ENCODE results near the gene USP53. TPM values are rescaled to one million over a fixed set of nuclear protein-coding genes. Genes with fewer than 3 reads are reported as not detected.

The USP53 gene
- total RNA-seq, 1 experiment from 2014 or later: 20.1 TPM

DNA sequence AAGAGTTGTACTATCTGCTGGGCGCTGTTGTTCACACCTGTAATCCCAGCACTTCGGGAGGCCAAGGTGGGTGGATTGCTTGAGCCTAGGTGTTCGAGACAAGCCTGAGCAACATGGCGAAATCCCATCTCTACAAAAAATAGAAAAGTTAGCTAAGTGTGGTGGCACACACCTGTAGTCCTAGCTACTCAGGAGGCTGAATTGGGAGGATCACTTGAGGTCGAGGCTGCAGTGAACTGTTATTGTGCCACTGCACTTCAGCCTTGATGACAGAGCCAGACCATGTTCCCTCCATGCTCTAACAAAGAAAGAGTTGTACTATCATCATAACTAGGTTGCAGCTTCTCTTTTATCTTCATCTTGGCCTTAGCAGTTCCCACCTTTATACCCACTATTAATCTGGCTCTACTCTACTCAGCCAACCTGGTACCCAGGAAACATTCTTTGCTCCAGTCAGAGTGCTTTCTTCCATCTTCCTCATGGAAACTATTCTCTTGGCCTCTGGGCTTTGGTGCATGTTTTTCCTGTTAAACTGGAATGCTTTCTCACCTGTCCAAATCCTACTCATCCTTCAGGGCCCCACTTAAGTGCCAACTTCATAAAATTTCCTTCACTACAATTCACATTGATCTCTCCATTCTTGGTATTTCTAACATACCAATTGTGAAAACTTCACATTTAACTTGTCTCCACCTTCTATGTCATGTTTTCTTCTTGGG, 91.2 kb downstream of the USP53 start (continued):
- TF ChIP-seq, protein P1, sequence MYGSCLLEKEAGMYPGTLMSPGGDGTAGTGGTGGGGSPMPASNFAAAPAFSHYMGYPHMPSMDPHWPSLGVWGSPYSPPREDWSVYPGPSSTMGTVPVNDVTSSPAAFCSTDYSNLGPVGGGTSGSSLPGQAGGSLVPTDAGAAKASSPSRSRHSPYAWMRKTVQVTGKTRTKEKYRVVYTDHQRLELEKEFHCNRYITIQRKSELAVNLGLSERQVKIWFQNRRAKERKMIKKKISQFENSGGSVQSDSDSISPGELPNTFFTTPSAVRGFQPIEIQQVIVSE (CRISPR knock-in tag; IDR thresholded peaks at IDR 0.05; ENCODE audit: borderline replicate concordance): no peak
- TF ChIP-seq NFATC4 (CRISPR knock-in tag; IDR thresholded peaks at IDR 0.05) (no peak), FOXK1 (CRISPR knock-in tag; IDR thresholded peaks at IDR 0.05) (no peak), FOXP1 (CRISPR knock-in tag; IDR thresholded peaks at IDR 0.05; ENCODE audit: borderline replicate concordance) (no peak), ZNF671 (CRISPR knock-in tag; IDR thresholded peaks at IDR 0.05) (no peak)
- TF ChIP-seq, protein P2, sequence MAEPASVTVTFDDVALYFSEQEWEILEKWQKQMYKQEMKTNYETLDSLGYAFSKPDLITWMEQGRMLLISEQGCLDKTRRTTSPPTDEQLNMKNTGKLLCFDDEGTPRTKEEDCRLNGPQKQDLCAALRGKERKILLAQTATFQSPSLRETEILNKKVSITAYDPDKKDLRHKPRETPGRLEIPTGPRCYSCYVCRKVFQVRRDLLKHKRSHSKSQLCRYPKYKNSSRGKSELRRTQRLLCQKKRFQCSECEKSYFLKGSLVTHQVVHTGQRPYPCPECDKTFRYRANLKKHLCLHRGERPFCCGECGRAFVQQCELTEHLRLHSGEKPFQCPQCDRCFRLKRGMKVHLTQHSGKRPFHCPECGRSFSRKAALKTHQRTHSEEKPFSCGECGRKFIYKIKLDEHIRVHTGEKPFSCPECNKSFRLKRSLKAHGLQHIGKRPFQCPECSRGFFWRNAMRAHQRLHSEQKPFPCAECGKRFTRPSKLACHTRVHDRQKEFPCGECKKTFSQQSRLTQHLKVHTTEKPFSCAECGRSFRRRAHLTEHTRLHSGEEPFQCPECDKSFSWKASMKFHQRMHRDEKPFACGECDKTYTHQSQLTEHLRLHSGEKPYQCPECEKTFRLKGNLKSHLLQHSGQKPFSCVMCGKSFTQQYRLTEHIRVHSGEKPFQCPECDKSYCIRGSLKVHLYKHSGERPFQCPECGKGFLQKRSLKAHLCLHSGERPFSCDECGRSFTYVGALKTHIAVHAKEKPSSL (CRISPR knock-in tag; conservative IDR thresholded peaks at IDR 0.05): no peak
- TF ChIP-seq, protein P3, sequence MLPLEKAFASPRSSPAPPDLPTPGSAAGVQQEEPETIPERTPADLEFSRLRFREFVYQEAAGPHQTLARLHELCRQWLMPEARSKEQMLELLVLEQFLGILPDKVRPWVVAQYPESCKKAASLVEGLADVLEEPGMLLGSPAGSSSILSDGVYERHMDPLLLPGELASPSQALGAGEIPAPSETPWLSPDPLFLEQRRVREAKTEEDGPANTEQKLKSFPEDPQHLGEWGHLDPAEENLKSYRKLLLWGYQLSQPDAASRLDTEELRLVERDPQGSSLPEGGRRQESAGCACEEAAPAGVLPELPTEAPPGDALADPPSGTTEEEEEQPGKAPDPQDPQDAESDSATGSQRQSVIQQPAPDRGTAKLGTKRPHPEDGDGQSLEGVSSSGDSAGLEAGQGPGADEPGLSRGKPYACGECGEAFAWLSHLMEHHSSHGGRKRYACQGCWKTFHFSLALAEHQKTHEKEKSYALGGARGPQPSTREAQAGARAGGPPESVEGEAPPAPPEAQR (CRISPR knock-in tag; IDR thresholded peaks at IDR 0.05): no peak
- TF ChIP-seq, protein P4, sequence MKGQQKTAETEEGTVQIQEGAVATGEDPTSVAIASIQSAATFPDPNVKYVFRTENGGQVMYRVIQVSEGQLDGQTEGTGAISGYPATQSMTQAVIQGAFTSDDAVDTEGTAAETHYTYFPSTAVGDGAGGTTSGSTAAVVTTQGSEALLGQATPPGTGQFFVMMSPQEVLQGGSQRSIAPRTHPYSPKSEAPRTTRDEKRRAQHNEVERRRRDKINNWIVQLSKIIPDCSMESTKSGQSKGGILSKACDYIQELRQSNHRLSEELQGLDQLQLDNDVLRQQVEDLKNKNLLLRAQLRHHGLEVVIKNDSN (CRISPR knock-in tag; IDR thresholded peaks at IDR 0.05): no peak

DNA sequence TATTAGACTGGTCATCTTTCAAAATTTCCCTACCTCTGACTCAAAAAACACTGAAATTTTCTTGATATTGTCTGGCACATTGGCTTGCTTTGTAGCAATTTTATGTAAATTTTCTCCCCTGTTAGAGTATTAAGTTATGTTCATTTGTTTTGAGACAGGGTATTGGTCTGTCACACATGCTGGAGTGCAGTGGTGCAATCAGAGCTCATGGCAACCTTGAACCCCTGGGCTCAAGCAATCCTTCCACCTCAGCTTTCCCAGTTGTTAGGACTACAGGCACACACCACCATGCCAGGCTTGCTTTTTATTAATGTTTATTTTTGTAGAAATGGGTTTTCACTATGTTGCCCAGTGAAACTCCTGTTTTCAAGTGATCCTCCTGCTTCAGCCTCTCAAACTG, 91.9 kb downstream of the USP53 start:
- Mint-ChIP-seq H3K27ac (no peak overlapping the region), H3K36me3 (no peaks in the 10 kb centered on the region), H3K9me3 (no peaks in the 10 kb centered on the region), H3K27me3 (ENCODE audit: low read depth) (no peaks in the 10 kb centered on the region; the same call in 1 of the 2 replicates), H3K4me1 (peaks cover 11% of the 10 kb centered on the region), H3K4me3 (no peak overlapping the region)
- TF ChIP-seq, protein P5, sequence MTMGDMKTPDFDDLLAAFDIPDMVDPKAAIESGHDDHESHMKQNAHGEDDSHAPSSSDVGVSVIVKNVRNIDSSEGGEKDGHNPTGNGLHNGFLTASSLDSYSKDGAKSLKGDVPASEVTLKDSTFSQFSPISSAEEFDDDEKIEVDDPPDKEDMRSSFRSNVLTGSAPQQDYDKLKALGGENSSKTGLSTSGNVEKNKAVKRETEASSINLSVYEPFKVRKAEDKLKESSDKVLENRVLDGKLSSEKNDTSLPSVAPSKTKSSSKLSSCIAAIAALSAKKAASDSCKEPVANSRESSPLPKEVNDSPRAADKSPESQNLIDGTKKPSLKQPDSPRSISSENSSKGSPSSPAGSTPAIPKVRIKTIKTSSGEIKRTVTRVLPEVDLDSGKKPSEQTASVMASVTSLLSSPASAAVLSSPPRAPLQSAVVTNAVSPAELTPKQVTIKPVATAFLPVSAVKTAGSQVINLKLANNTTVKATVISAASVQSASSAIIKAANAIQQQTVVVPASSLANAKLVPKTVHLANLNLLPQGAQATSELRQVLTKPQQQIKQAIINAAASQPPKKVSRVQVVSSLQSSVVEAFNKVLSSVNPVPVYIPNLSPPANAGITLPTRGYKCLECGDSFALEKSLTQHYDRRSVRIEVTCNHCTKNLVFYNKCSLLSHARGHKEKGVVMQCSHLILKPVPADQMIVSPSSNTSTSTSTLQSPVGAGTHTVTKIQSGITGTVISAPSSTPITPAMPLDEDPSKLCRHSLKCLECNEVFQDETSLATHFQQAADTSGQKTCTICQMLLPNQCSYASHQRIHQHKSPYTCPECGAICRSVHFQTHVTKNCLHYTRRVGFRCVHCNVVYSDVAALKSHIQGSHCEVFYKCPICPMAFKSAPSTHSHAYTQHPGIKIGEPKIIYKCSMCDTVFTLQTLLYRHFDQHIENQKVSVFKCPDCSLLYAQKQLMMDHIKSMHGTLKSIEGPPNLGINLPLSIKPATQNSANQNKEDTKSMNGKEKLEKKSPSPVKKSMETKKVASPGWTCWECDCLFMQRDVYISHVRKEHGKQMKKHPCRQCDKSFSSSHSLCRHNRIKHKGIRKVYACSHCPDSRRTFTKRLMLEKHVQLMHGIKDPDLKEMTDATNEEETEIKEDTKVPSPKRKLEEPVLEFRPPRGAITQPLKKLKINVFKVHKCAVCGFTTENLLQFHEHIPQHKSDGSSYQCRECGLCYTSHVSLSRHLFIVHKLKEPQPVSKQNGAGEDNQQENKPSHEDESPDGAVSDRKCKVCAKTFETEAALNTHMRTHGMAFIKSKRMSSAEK (CRISPR knock-in tag; IDR thresholded peaks at IDR 0.05; ENCODE audit: borderline replicate concordance): no peak
- TF ChIP-seq, protein P6, sequence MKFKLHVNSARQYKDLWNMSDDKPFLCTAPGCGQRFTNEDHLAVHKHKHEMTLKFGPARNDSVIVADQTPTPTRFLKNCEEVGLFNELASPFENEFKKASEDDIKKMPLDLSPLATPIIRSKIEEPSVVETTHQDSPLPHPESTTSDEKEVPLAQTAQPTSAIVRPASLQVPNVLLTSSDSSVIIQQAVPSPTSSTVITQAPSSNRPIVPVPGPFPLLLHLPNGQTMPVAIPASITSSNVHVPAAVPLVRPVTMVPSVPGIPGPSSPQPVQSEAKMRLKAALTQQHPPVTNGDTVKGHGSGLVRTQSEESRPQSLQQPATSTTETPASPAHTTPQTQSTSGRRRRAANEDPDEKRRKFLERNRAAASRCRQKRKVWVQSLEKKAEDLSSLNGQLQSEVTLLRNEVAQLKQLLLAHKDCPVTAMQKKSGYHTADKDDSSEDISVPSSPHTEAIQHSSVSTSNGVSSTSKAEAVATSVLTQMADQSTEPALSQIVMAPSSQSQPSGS (CRISPR knock-in tag; IDR thresholded peaks at IDR 0.05; ENCODE audit: borderline replicate concordance, low read depth): no peak
- TF ChIP-seq OVOL2 (CRISPR knock-in tag; IDR thresholded peaks at IDR 0.05; ENCODE audit: borderline replicate concordance) (no peak), ZNF219 (CRISPR knock-in tag; IDR thresholded peaks at IDR 0.05; ENCODE audit: borderline replicate concordance) (no peak), MYBL2 (CRISPR knock-in tag; IDR thresholded peaks at IDR 0.05) (no peak), ETV6 (CRISPR knock-in tag; IDR thresholded peaks at IDR 0.05) (no peak), NR3C1 (CRISPR knock-in tag; conservative IDR thresholded peaks at IDR 0.05; ENCODE audit: low read depth) (no peak), NFE2L1 (CRISPR knock-in tag; IDR thresholded peaks at IDR 0.05) (no peak)
- TF ChIP-seq, protein P7, sequence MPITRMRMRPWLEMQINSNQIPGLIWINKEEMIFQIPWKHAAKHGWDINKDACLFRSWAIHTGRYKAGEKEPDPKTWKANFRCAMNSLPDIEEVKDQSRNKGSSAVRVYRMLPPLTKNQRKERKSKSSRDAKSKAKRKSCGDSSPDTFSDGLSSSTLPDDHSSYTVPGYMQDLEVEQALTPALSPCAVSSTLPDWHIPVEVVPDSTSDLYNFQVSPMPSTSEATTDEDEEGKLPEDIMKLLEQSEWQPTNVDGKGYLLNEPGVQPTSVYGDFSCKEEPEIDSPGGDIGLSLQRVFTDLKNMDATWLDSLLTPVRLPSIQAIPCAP (CRISPR knock-in tag; IDR thresholded peaks at IDR 0.05): no peak
- TF ChIP-seq, protein P8, sequence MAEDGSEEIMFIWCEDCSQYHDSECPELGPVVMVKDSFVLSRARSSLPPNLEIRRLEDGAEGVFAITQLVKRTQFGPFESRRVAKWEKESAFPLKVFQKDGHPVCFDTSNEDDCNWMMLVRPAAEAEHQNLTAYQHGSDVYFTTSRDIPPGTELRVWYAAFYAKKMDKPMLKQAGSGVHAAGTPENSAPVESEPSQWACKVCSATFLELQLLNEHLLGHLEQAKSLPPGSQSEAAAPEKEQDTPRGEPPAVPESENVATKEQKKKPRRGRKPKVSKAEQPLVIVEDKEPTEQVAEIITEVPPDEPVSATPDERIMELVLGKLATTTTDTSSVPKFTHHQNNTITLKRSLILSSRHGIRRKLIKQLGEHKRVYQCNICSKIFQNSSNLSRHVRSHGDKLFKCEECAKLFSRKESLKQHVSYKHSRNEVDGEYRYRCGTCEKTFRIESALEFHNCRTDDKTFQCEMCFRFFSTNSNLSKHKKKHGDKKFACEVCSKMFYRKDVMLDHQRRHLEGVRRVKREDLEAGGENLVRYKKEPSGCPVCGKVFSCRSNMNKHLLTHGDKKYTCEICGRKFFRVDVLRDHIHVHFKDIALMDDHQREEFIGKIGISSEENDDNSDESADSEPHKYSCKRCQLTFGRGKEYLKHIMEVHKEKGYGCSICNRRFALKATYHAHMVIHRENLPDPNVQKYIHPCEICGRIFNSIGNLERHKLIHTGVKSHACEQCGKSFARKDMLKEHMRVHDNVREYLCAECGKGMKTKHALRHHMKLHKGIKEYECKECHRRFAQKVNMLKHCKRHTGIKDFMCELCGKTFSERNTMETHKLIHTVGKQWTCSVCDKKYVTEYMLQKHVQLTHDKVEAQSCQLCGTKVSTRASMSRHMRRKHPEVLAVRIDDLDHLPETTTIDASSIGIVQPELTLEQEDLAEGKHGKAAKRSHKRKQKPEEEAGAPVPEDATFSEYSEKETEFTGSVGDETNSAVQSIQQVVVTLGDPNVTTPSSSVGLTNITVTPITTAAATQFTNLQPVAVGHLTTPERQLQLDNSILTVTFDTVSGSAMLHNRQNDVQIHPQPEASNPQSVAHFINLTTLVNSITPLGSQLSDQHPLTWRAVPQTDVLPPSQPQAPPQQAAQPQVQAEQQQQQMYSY (CRISPR knock-in tag; IDR thresholded peaks at IDR 0.05): no peak
- TF ChIP-seq, protein P9, sequence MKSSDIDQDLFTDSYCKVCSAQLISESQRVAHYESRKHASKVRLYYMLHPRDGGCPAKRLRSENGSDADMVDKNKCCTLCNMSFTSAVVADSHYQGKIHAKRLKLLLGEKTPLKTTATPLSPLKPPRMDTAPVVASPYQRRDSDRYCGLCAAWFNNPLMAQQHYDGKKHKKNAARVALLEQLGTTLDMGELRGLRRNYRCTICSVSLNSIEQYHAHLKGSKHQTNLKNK (CRISPR knock-in tag; IDR thresholded peaks at IDR 0.05): no peak
- ChIA-PET POLR2A (no interaction called here), CTCF (no interaction called here)
- DNase-seq (ENCODE audit: low spot score) (no peak), ATAC-seq (no peak)
